HepG2 (cell line): ENCODE measurements around the gene ITGA6. TPM values are rescaled to one million over a fixed set of nuclear protein-coding genes. Genes with fewer than 3 reads are reported as not detected.

ENCODE experiments used
- FOXJ3 ChIP-seq: sonication (generic); formaldehyde crosslinking; IDR thresholded peaks from 2 replicates; pipeline ENCODE4 v1.4.0; 2020; ENCODE audit warnings: missing genetic modification reagents, mild to moderate bottlenecking, borderline replicate concordance
- GATAD1 ChIP-seq: IDR thresholded peaks from 2 replicates; pipeline ENCODE4 v1.6.1; 2016; ENCODE audit warnings: missing genetic modification reagents, missing compliant biosample characterization
- HDAC6 ChIP-seq: fragments of 200-600 bp; sonication (generic); IDR thresholded peaks from 2 replicates; pipeline ENCODE4 v1.7.0; 2017; ENCODE audit warnings: mild to moderate bottlenecking, antibody characterized with exemption, low read length, low read depth
- HIVEP1 ChIP-seq: sonication (generic); formaldehyde crosslinking; IDR thresholded peaks from 2 replicates; pipeline ENCODE4 v1.4.0; 2020; ENCODE audit warnings: mild to moderate bottlenecking, missing genetic modification reagents
- HMGXB4 ChIP-seq, 2 experiments: sonication (generic) in 1 of 2; formaldehyde crosslinking in 1 of 2; IDR thresholded peaks; 2 replicates each; pipeline versions ENCODE4 v1.4.0 to v1.6.1; 2018 to 2020; ENCODE audit warnings: missing genetic modification reagents in 2 of 2, borderline replicate concordance in 1 of 2, low read depth in 1 of 2, mild to moderate bottlenecking in 1 of 2, missing biosample characterization in 1 of 2
- KLF16 ChIP-seq, 2 experiments: sonication (generic) in 1 of 2; formaldehyde crosslinking in 1 of 2; IDR thresholded peaks; 2 replicates each; pipeline versions ENCODE4 v1.6.1 to v1.8.0; 2016 to 2023; ENCODE audit warnings: missing genetic modification reagents in 2 of 2, missing compliant biosample characterization in 1 of 2
- MNT ChIP-seq: fragments of 450-650 bp; IDR thresholded peaks from 2 replicates; pipeline ENCODE4 v1.6.1; 2016
- MXD3 ChIP-seq: IDR thresholded peaks from 2 replicates; pipeline ENCODE4 v1.6.1; 2016; ENCODE audit warnings: mild to moderate bottlenecking, missing biosample characterization, missing genetic modification reagents
- NR2F2 ChIP-seq: IDR thresholded peaks from 2 replicates; pipeline ENCODE4 v1.6.1; 2012; ENCODE audit warnings: low read depth, inconsistent platforms, borderline replicate concordance
- PHF20 ChIP-seq: sonication (generic); formaldehyde crosslinking; IDR thresholded peaks from 2 replicates; pipeline ENCODE4 v1.5.0; 2020; ENCODE audit warnings: mild to moderate bottlenecking, missing genetic modification reagents
- PRMT3 ChIP-seq: sonication (generic); formaldehyde crosslinking; IDR thresholded peaks from 2 replicates; pipeline ENCODE4 v1.8.1; 2022; ENCODE audit warnings: low read depth, mild to moderate bottlenecking, moderate library complexity, missing genetic modification reagents, borderline replicate concordance
- SALL1 ChIP-seq: sonication (generic); formaldehyde crosslinking; IDR thresholded peaks from 2 replicates; pipeline ENCODE4 v1.8.0; 2022; ENCODE audit warnings: mild to moderate bottlenecking, missing genetic modification reagents
- SMAD3 ChIP-seq: sonication (generic); formaldehyde crosslinking; IDR thresholded peaks from 2 replicates; pipeline ENCODE4 v1.4.0; 2020; ENCODE audit warnings: missing genetic modification reagents
- U2AF2 ChIP-seq: fragments of 200-400 bp; formaldehyde crosslinking; IDR thresholded peaks from 2 replicates; pipeline ENCODE4 v1.6.1; 2017; ENCODE audit warnings: low read depth, mild to moderate bottlenecking, low read length
- ZEB1 ChIP-seq: IDR thresholded peaks from 2 replicates; pipeline ENCODE4 v1.6.1; 2012; ENCODE audit warnings: mild to moderate bottlenecking, low read depth, inconsistent platforms; ENCODE audit not compliant: insufficient replicate concordance
- ZKSCAN8 ChIP-seq: IDR thresholded peaks from 2 replicates; pipeline ENCODE4 v1.6.1; 2016; ENCODE audit warnings: borderline replicate concordance, missing genetic modification reagents, missing compliant biosample characterization
- ZNF232 ChIP-seq: sonication (generic); formaldehyde crosslinking; IDR thresholded peaks from 2 replicates; pipeline ENCODE4 v1.4.0; 2020; ENCODE audit warnings: missing genetic modification reagents, borderline replicate concordance
- ZNF468 ChIP-seq: sonication (generic); formaldehyde crosslinking; IDR thresholded peaks from 2 replicates; pipeline ENCODE4 v1.8.0; 2022; ENCODE audit warnings: mild to moderate bottlenecking, moderate library complexity, missing genetic modification reagents
- ZNF644 ChIP-seq: IDR thresholded peaks from 2 replicates; pipeline ENCODE4 v1.6.1; 2016; ENCODE audit warnings: low read depth
- ZNF687 ChIP-seq: sonication (generic); formaldehyde crosslinking; IDR thresholded peaks from 2 replicates; pipeline ENCODE4 v1.5.1; 2020; ENCODE audit warnings: mild to moderate bottlenecking, missing genetic modification reagents, moderate library complexity
- ZNF781 ChIP-seq: sonication (generic); formaldehyde crosslinking; IDR thresholded peaks from 2 replicates; pipeline ENCODE4 v1.5.1; 2020; ENCODE audit warnings: borderline replicate concordance, mild to moderate bottlenecking, missing genetic modification reagents; ENCODE audit errors: not compliant biosample characterization
- polyA plus RNA-seq, 8 experiments: library from polyadenylated mRNA; depleted of rRNA in 3 of 8; stranded (reverse) in 7 of 8; unstranded in 1 of 8; fragments of >200 nt; fragmentation: Illumina TruSeq in 4 of 8; extraction: Trizol in 4 of 8; gene quantifications; 2 replicates each; pipeline versions ENCODE4 v1.2.1 to v1.2.3, GENCODE V29; 2011 to 2016; ENCODE audit warnings: low read depth in 4 of 8, missing spikeins in 1 of 8, mixed read lengths in 1 of 8; ENCODE audit not compliant: insufficient read depth in 1 of 8
- total RNA-seq, 5 experiments: library from RNA; depleted of rRNA; stranded (reverse); fragments of >200 nt; fragmentation: Illumina TruSeq; extraction: Trizol; gene quantifications; 2 replicates each; pipeline ENCODE4 v1.2.3, GENCODE V29; 2016; ENCODE audit warnings: low read depth in 1 of 5

Gene ITGA6
- total and polyA plus RNA-seq, 2 of the 13 experiments (the other 11 are each of a cell fraction or from before 2014, with no cell fraction given) = 24.0 to 92.5 TPM

GRCh38 chr2:172462373-172462848 is 35.0 kb downstream of the ITGA6 start (continued):
- TF ChIP-seq MNT = peak; percentile 83
- TF ChIP-seq ZNF687 (CRISPR knock-in tag) = 0 out of 2 replicates have a peak, but pooled peaks have one; percentile 26
- TF ChIP-seq HDAC6 = no peak
- TF ChIP-seq ZNF644 = no peak
- no peak for TF ChIP-seq U2AF2
- TF ChIP-seq ZEB1 = no peak
- TF ChIP-seq HIVEP1 (CRISPR knock-in tag) = 0 out of 2 replicates have a peak, but pooled peaks have one; percentile 49
- TF ChIP-seq PHF20 (CRISPR knock-in tag) = no peak
- no peak for TF ChIP-seq SMAD3 (CRISPR knock-in tag)
- no peak for TF ChIP-seq SALL1 (CRISPR knock-in tag)
- no peak for TF ChIP-seq NR2F2
- peak in 1 of 2 experiments; percentile 8; a peak in 1 of 4 replicates for TF ChIP-seq KLF16 (CRISPR knock-in tag; IDR thresholded peaks at IDR 0.05)
- 0 out of 4 replicates have a peak, but pooled peaks of 1 of the 2 experiments have one; percentile 3 for TF ChIP-seq HMGXB4 (CRISPR knock-in tag; IDR thresholded peaks at IDR 0.05; ENCODE audit: borderline replicate concordance in 1 of 2, low read depth in 1 of 2)
- TF ChIP-seq FOXJ3 (CRISPR knock-in tag) = no peak
- no peak for TF ChIP-seq ZNF781
- 0 out of 2 replicates have a peak, but pooled peaks have one; percentile 23 for TF ChIP-seq MXD3 (CRISPR knock-in tag)
- no peak for TF ChIP-seq ZKSCAN8 (CRISPR knock-in tag)
- TF ChIP-seq ZNF468 (CRISPR knock-in tag) = no peak
- no peak for TF ChIP-seq PRMT3
- TF ChIP-seq GATAD1 (CRISPR knock-in tag) = peak; percentile 10
- TF ChIP-seq ZNF232 (CRISPR knock-in tag) = no peak
